ENCODE data around the gene RNLS.

RNLS gene

GRCh38 chr10:88271761-88272543 lies 311.2 kb downstream of the RNLS start:
- TF ChIP-seq CTCF (IDR thresholded peaks at IDR 0.05), result no peak
- H3K79me2 ChIP-seq, result no peaks in the 10 kb centered on the region
- no peaks in the 10 kb centered on the region for H3K27me3 ChIP-seq (ENCODE audit: control insufficient read depth, insufficient read depth, low read length)
- H3K27ac ChIP-seq, result no peak overlapping the region
- H3K4me1 ChIP-seq, result no peaks in the 10 kb centered on the region
- no peak overlapping the region for H2AFZ ChIP-seq
- H3K36me3 ChIP-seq (ENCODE audit: control insufficient read depth, insufficient read depth, low read length), result no peaks in the 10 kb centered on the region
- no peaks in the 10 kb centered on the region for H3K9me3 ChIP-seq (ENCODE audit: control insufficient read depth, low read length)
- no peak overlapping the region for H3K4me2 ChIP-seq (ENCODE audit: low read length)
- no peak overlapping the region for H3K4me3 ChIP-seq (ENCODE audit: low read depth, low read length)
- no peak overlapping the region for H3K9ac ChIP-seq

DNA sequence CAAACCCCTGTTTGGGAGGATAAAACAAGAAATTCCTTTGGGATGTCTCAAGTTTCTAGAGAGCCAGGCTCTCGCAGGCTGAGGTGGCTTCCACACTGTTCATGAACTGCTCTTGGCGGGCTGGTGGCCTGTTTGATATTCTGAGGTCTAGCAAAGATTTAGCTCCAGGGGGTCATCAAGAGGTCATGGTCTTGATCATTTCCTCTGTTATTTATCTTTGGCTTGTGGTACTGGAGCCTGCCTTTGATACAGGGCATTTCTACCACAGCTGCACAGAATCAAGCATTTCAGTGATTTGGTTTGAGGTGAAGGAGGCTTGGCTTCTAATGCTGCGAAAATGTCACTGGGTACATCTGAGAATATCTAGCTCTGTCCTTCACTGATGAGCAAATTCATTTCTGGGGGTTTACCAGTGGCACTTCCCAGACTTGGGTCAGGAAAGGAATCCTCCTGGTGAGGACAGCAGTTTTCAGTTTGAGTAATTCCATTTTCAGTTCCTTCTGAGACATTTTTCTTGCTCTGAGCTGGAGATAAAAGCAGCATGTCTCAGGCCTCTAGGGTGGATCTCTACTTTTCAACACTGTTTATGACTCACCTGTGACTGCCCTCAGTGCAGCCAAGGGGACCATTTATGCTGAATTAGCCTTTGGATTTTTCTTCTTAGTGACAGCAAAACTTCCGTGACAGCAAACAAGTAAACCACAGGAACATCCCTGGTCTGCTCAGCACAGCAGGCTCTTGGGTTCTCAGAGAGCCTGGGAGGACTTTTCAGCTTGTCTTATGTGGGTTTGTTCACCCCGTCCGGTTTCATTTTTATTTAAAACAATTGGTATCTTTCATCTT lies 312.0 kb downstream of the RNLS start:
- no peak for TF ChIP-seq CTCF (IDR thresholded peaks at IDR 0.05)
- H3K4me1 ChIP-seq, result no peaks in the 10 kb centered on the region
- H3K4me3 ChIP-seq (ENCODE audit: low read depth, low read length), result no peak overlapping the region
- no peaks in the 10 kb centered on the region for H3K9me3 ChIP-seq (ENCODE audit: control insufficient read depth, low read length)
- no peaks in the 10 kb centered on the region for H3K36me3 ChIP-seq (ENCODE audit: control insufficient read depth, insufficient read depth, low read length)
- no peaks in the 10 kb centered on the region for H3K27me3 ChIP-seq (ENCODE audit: control insufficient read depth, insufficient read depth, low read length)
- H3K4me2 ChIP-seq (ENCODE audit: low read length), result no peak overlapping the region
- H2AFZ ChIP-seq, result no peak overlapping the region
- H3K27ac ChIP-seq, result no peak overlapping the region
- H3K79me2 ChIP-seq, result no peaks in the 10 kb centered on the region
- no peak overlapping the region for H3K9ac ChIP-seq

GRCh38 chr10:88270061-88270808 lies 312.9 kb downstream of the RNLS start:
- no peak overlapping the region for H3K4me3 ChIP-seq (ENCODE audit: low read depth, low read length)
- no peak overlapping the region for H3K9ac ChIP-seq
- H3K4me2 ChIP-seq (ENCODE audit: low read length), result no peak overlapping the region
- H2AFZ ChIP-seq, result no peak overlapping the region
- no peaks in the 10 kb centered on the region for H3K27me3 ChIP-seq (ENCODE audit: control insufficient read depth, insufficient read depth, low read length)
- H3K4me1 ChIP-seq, result no peaks in the 10 kb centered on the region
- H3K27ac ChIP-seq, result no peak overlapping the region
- TF ChIP-seq CTCF (IDR thresholded peaks at IDR 0.05), result no peak
- H3K9me3 ChIP-seq (ENCODE audit: control insufficient read depth, low read length), result no peaks in the 10 kb centered on the region
- no peaks in the 10 kb centered on the region for H3K36me3 ChIP-seq (ENCODE audit: control insufficient read depth, insufficient read depth, low read length)
- no peaks in the 10 kb centered on the region for H3K79me2 ChIP-seq

- no peak for TF ChIP-seq CTCF (IDR thresholded peaks at IDR 0.05)
- Histone ChIP-seq H3K79me2 (no peaks in the 10 kb centered on the region), H3K36me3 (ENCODE audit: control insufficient read depth, insufficient read depth, low read length) (no peaks in the 10 kb centered on the region), H2AFZ (no peak overlapping the region), H3K9me3 (ENCODE audit: control insufficient read depth, low read length) (no peaks in the 10 kb centered on the region), H3K27ac (no peak overlapping the region), H3K9ac (no peak overlapping the region), H3K27me3 (ENCODE audit: control insufficient read depth, insufficient read depth, low read length) (no peaks in the 10 kb centered on the region), H3K4me1 (no peaks in the 10 kb centered on the region), H3K4me2 (ENCODE audit: low read length) (no peak overlapping the region), H3K4me3 (ENCODE audit: low read depth, low read length) (no peak overlapping the region)
Measured at GRCh38 chr10:88262591-88263234, 320.4 kb downstream of the RNLS start.
